ENCODE results near the gene GSTK1.

GSTK1 gene

DNA sequence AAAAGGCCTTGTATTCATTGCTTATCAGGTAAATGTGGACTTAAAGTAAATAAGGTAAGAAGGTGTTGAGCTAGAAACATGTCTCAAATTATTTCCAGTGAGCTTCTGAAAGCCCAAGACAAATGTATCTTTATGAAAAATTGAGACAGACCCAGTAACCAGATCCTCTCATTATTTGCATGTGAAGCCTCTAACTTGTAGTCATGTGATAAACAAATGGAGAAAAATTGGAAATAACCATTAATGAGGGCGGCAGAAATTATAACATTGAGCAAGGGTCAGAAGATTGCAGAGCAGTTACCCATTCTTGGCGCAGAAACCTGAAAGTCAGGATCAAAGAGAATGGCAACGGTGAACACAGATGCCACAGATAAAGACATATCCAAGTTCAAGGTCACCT is 41.5 kb upstream of the GSTK1 start, which contains the start of gene TAS2R40:
TSS of gene TAS2R40 (plus strand) at position 301 of the 400 bp plus-strand sequence. CDS start at position 343, 42 bp downstream.
- H3K36me3 ChIP-seq (ENCODE audit: control insufficient read depth, low read length), result no peaks in the 10 kb centered on the region
- H3K4me2 ChIP-seq (ENCODE audit: low read length), result no peak within 1 kb of the TSS
- H3K9me2 ChIP-seq (replicated peaks; ENCODE audit: control insufficient read depth, low read length), result no peaks in the 10 kb centered on the region
- H4K20me1 ChIP-seq (ENCODE audit: control insufficient read depth, insufficient read depth, low read depth, low read length), result no peaks in the 10 kb centered on the region
- no peaks in the 10 kb centered on the region for H3K79me2 ChIP-seq (ENCODE audit: control insufficient read depth, low read length)
- H3K27ac ChIP-seq (ENCODE audit: low read depth, low read length), result no peak within 1 kb of the TSS
- no peaks in the 10 kb centered on the region for H3F3A ChIP-seq (ENCODE audit: control insufficient read depth, insufficient read depth)
- H3K4me3 ChIP-seq (ENCODE audit: low read length), result no peak within 1 kb of the TSS
- TF ChIP-seq, protein P1, sequence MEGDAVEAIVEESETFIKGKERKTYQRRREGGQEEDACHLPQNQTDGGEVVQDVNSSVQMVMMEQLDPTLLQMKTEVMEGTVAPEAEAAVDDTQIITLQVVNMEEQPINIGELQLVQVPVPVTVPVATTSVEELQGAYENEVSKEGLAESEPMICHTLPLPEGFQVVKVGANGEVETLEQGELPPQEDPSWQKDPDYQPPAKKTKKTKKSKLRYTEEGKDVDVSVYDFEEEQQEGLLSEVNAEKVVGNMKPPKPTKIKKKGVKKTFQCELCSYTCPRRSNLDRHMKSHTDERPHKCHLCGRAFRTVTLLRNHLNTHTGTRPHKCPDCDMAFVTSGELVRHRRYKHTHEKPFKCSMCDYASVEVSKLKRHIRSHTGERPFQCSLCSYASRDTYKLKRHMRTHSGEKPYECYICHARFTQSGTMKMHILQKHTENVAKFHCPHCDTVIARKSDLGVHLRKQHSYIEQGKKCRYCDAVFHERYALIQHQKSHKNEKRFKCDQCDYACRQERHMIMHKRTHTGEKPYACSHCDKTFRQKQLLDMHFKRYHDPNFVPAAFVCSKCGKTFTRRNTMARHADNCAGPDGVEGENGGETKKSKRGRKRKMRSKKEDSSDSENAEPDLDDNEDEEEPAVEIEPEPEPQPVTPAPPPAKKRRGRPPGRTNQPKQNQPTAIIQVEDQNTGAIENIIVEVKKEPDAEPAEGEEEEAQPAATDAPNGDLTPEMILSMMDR (IDR thresholded peaks at IDR 0.05; ENCODE audit: low read depth, low read length, poor library complexity, severe bottlenecking), result no peak
- no peak for TF ChIP-seq EZH2phosphoT487 (IDR thresholded peaks at IDR 0.05; ENCODE audit: borderline replicate concordance, low read length)
- H3K4me1 ChIP-seq (ENCODE audit: control insufficient read depth, low read length), result no peaks in the 10 kb centered on the region
- H3K9me3 ChIP-seq (ENCODE audit: control insufficient read depth, insufficient read depth, low read length), result no peaks in the 10 kb centered on the region
- peaks cover 25% of the 10 kb centered on the region for H3K27me3 ChIP-seq (ENCODE audit: control insufficient read depth, low read length)

DNA sequence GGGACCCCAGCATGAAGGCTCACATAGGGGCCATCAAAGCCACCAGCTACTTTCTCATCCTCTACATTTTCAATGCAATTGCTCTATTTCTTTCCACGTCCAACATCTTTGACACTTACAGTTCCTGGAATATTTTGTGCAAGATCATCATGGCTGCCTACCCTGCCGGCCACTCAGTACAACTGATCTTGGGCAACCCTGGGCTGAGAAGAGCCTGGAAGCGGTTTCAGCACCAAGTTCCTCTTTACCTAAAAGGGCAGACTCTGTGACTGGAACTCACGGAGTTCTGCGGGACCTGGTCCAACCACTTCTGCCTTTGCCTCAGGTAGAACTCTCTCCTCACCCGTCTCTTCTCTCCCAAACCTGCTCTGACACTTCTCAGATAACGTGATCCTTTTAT is 40.5 kb upstream of the GSTK1 start:
- Histone ChIP-seq H3K4me2 (ENCODE audit: low read length) (no peak overlapping the region), H3K9me3 (ENCODE audit: control insufficient read depth, insufficient read depth, low read length) (no peaks in the 10 kb centered on the region), H3K79me2 (ENCODE audit: control insufficient read depth, low read length) (no peaks in the 10 kb centered on the region), H3K4me1 (ENCODE audit: control insufficient read depth, low read length) (no peaks in the 10 kb centered on the region), H3F3A (ENCODE audit: control insufficient read depth, insufficient read depth) (no peaks in the 10 kb centered on the region), H3K9me2 (replicated peaks; ENCODE audit: control insufficient read depth, low read length) (no peaks in the 10 kb centered on the region), H3K27me3 (ENCODE audit: control insufficient read depth, low read length) (peaks cover 25% of the 10 kb centered on the region), H3K36me3 (ENCODE audit: control insufficient read depth, low read length) (no peaks in the 10 kb centered on the region), H3K27ac (ENCODE audit: low read depth, low read length) (no peak overlapping the region), H4K20me1 (ENCODE audit: control insufficient read depth, insufficient read depth, low read depth, low read length) (no peaks in the 10 kb centered on the region), H3K4me3 (ENCODE audit: low read length) (no peak overlapping the region)
- TF ChIP-seq, protein P1 (IDR thresholded peaks at IDR 0.05; ENCODE audit: low read depth, low read length, poor library complexity, severe bottlenecking), result no peak
- TF ChIP-seq EZH2phosphoT487 (IDR thresholded peaks at IDR 0.05; ENCODE audit: borderline replicate concordance, low read length), result no peak

DNA sequence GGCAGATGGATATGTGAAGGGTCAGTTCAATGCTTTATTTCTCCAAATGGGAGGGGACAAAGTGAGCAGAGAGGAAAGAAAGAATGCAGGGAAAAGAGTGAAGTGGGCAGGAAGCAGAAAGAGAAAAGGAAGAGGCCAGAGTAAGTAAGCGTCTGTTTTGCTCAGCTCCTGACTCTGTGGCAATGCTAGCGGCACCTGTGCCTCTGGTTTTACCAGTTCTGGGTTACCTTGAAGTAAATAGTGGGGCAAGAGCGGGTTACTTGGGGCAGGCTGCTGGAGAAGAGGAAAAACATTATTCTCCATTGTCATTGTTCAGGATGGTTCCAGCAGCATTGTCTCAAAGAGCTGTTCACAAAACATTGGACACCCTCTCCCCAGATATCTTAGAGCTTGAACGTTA is 39.5 kb upstream of the GSTK1 start:
- TF ChIP-seq, protein P1 (IDR thresholded peaks at IDR 0.05; ENCODE audit: low read depth, low read length, poor library complexity, severe bottlenecking), result no peak
- no peak for TF ChIP-seq EZH2phosphoT487 (IDR thresholded peaks at IDR 0.05; ENCODE audit: borderline replicate concordance, low read length)
- Histone ChIP-seq H3F3A (ENCODE audit: control insufficient read depth, insufficient read depth) (no peaks in the 10 kb centered on the region), H3K4me1 (ENCODE audit: control insufficient read depth, low read length) (no peaks in the 10 kb centered on the region), H3K27me3 (ENCODE audit: control insufficient read depth, low read length) (peaks cover 25% of the 10 kb centered on the region), H3K4me3 (ENCODE audit: low read length) (no peak overlapping the region), H3K9me3 (ENCODE audit: control insufficient read depth, insufficient read depth, low read length) (no peaks in the 10 kb centered on the region), H3K36me3 (ENCODE audit: control insufficient read depth, low read length) (no peaks in the 10 kb centered on the region), H3K4me2 (ENCODE audit: low read length) (no peak overlapping the region), H3K9me2 (replicated peaks; ENCODE audit: control insufficient read depth, low read length) (no peaks in the 10 kb centered on the region), H4K20me1 (ENCODE audit: control insufficient read depth, insufficient read depth, low read depth, low read length) (no peaks in the 10 kb centered on the region), H3K79me2 (ENCODE audit: control insufficient read depth, low read length) (no peaks in the 10 kb centered on the region), H3K27ac (ENCODE audit: low read depth, low read length) (no peak overlapping the region)
